GM23338 (cell line): Measurements from ENCODE around the gene UBASH3A. TPM values are rescaled to one million over a fixed set of nuclear protein-coding genes. Genes with fewer than 3 reads are reported as not detected.

ENCODE experiments used
- ATAC-seq: fragments of 200-7000 bp; cut with Tn5 transposase; 3 replicates; pipeline ENCODE4 v1.9.1; 2020
- DNase-seq: peaks from one replicate; pipeline ENCODE4 v3.0.0-alpha.2; 2015; ENCODE audit warnings: low spot score
- H2AFZ ChIP-seq: fragments of 200-600 bp; sonication (generic); 2 replicates; pipeline ENCODE4 v1.8.0; 2016; ENCODE audit warnings: antibody characterized with exemption, mild to moderate bottlenecking, moderate library complexity
- H3F3A ChIP-seq: fragments of 200-600 bp; sonication (generic); replicated peaks from 2 replicates; pipeline ENCODE4 v1.8.0; 2017; ENCODE audit warnings: antibody characterized with exemption, mixed run types, low read depth
- H3K27ac ChIP-seq: fragments of 200-600 bp; sonication (generic); 2 replicates; pipeline ENCODE4 v1.6.1; 2016; ENCODE audit warnings: low read depth
- H3K27me3 ChIP-seq: fragments of 200-600 bp; sonication (generic); 2 replicates; pipeline ENCODE4 v1.8.0; 2016; ENCODE audit warnings: mild to moderate bottlenecking, mixed run types, moderate library complexity; ENCODE audit not compliant: insufficient read depth
- H3K36me3 ChIP-seq: fragments of 200-600 bp; sonication (generic); 2 replicates; pipeline ENCODE4 v1.8.0; 2016; ENCODE audit warnings: mild to moderate bottlenecking; ENCODE audit not compliant: insufficient read depth
- H3K4me1 ChIP-seq: fragments of 200-600 bp; sonication (generic); 2 replicates; pipeline ENCODE4 v1.8.0; 2016; ENCODE audit warnings: mild to moderate bottlenecking, moderate library complexity; ENCODE audit not compliant: insufficient read depth
- H3K4me2 ChIP-seq: fragments of 200-600 bp; sonication (generic); 2 replicates; pipeline ENCODE4 v1.7.1; 2017; ENCODE audit warnings: mixed run types
- H3K4me3 ChIP-seq: fragments of 200-600 bp; sonication (generic); 2 replicates; pipeline ENCODE4 v1.6.1; 2016; ENCODE audit warnings: mixed run types
- H3K79me2 ChIP-seq: fragments of 200-600 bp; sonication (generic); replicated peaks from 2 replicates; pipeline ENCODE4 v1.8.0; 2017; ENCODE audit warnings: mild to moderate bottlenecking; ENCODE audit not compliant: insufficient read depth
- H3K9me2 ChIP-seq: fragments of 200-600 bp; sonication (generic); 2 replicates; pipeline ENCODE4 v1.8.0; 2017; ENCODE audit not compliant: insufficient read depth
- H4K20me1 ChIP-seq: fragments of 200-600 bp; sonication (generic); replicated peaks from 2 replicates; pipeline ENCODE4 v1.8.0; 2017; ENCODE audit warnings: mild to moderate bottlenecking; ENCODE audit not compliant: insufficient read depth
- H3K27ac Mint-ChIP-seq: 2 replicates; pipeline ENCODE4 v1.8.0; 2020; ENCODE audit warnings: inconsistent platforms, mild to moderate bottlenecking, moderate library complexity, mixed read lengths
- H3K27me3 Mint-ChIP-seq: 3 replicates; pipeline ENCODE4 v1.8.0; 2022; ENCODE audit warnings: low read depth, mild to moderate bottlenecking, moderate library complexity, mixed read lengths, inconsistent platforms; ENCODE audit not compliant: insufficient read depth, poor library complexity
- H3K36me3 Mint-ChIP-seq: 3 replicates; pipeline ENCODE4 v1.8.0; 2021; ENCODE audit warnings: low read depth, mild to moderate bottlenecking, inconsistent platforms, moderate library complexity, mixed read lengths
- H3K4me1 Mint-ChIP-seq: 3 replicates; pipeline ENCODE4 v1.8.0; 2020; ENCODE audit warnings: mild to moderate bottlenecking, inconsistent platforms, mixed read lengths
- H3K4me3 Mint-ChIP-seq: 3 replicates; pipeline ENCODE4 v1.8.0; 2021; ENCODE audit warnings: moderate library complexity, mild to moderate bottlenecking, inconsistent platforms, mixed read lengths
- H3K9me3 Mint-ChIP-seq: 3 replicates; pipeline ENCODE4 v1.8.0; 2020; ENCODE audit warnings: moderate library complexity, mild to moderate bottlenecking, inconsistent platforms, mixed read lengths
- EZH2phosphoT487 ChIP-seq: fragments of 200-600 bp; sonication (generic); IDR thresholded peaks from one replicate; pipeline ENCODE4 v1.8.1; 2018; ENCODE audit warnings: antibody characterized with exemption; ENCODE audit not compliant: unreplicated experiment
- JUNB ChIP-seq: IDR thresholded peaks from one replicate; pipeline ENCODE4 v1.6.1; 2016; ENCODE audit warnings: antibody characterized with exemption; ENCODE audit not compliant: unreplicated experiment
- NANOG ChIP-seq: IDR thresholded peaks from 2 replicates; pipeline ENCODE4 v1.6.1; 2016; ENCODE audit warnings: antibody characterized with exemption, borderline replicate concordance
- STAT1 ChIP-seq: IDR thresholded peaks from one replicate; pipeline ENCODE4 v1.6.1; 2016; ENCODE audit warnings: antibody characterized with exemption; ENCODE audit not compliant: unreplicated experiment
- ZNF114 ChIP-seq: fragments of 250-450 bp; sonication (Bioruptor Pico); IDR thresholded peaks from 2 replicates; pipeline ENCODE4 v1.5.0; 2020; ENCODE audit warnings: mild to moderate bottlenecking, moderate library complexity
- polyA plus RNA-seq: library from polyadenylated mRNA; unstranded; fragments of >200 nt; fragmentation: Nextera tagmentation; extraction: Ambion mirVana; gene quantifications from 2 replicates; pipeline ENCODE4 v1.2.1, GENCODE V29; 2016
- total RNA-seq: library from RNA; depleted of rRNA; stranded (reverse); fragments of >200 nt; shearing (Covaris generic); gene quantifications from 2 replicates; pipeline ENCODE4 v1.2.3, GENCODE V29; 2014
- TF ChIP-seq, protein P1 (sequence below): IDR thresholded peaks from one replicate; pipeline ENCODE4 v1.6.1; 2018; ENCODE audit warnings: antibody characterized with exemption; ENCODE audit not compliant: unreplicated experiment
- TF ChIP-seq, protein P2 (sequence below): fragments of 250-450 bp; sonication (Bioruptor Pico); IDR thresholded peaks from 2 replicates; pipeline ENCODE4 v1.5.0; 2020; ENCODE audit warnings: mild to moderate bottlenecking, moderate library complexity

Gene UBASH3A
- total and polyA plus RNA-seq, 2 experiments from 2014 or later, result not detected

DNA sequence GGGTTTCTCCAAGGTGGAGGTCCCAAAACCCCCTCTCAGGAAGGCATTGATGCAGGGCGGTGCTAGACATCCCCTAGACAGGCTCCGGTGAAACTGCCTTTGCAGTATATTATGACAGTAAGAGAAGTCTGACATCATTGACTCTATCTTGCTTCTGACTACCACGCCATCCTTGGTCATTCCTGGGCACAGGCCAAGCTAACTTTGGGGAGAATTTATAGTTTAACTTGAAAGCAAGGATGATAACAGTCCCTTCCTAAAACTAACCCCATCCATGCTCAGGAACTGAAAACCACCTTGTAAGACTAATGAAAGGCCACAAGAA is 62.1 kb downstream of the UBASH3A start:
- no peak overlapping the region for H2AFZ ChIP-seq
- H3K27me3 Mint-ChIP-seq, result peaks cover 7% of the 10 kb centered on the region
- peaks cover under 1% of the 10 kb centered on the region; the same call in 1 of the 3 replicates for H3K9me3 Mint-ChIP-seq
- DNase-seq (no peak), ATAC-seq (no peak)
- H3K27ac Mint-ChIP-seq, result no peak overlapping the region
- H3K36me3 Mint-ChIP-seq, result no peaks in the 10 kb centered on the region; the same call in 2 of the 3 replicates
- no peaks in the 10 kb centered on the region for H3K27me3 ChIP-seq
- peaks cover 25% of the 10 kb centered on the region for H3K4me1 ChIP-seq
- H3K36me3 ChIP-seq, result no peaks in the 10 kb centered on the region
- H3F3A ChIP-seq, result no peaks in the 10 kb centered on the region
- H3K4me3 Mint-ChIP-seq, result no peak overlapping the region
- no peak overlapping the region for H3K4me2 ChIP-seq
- H3K4me1 Mint-ChIP-seq, result peaks cover 52% of the 10 kb centered on the region
- no peak overlapping the region for H3K27ac ChIP-seq
- no peak overlapping the region for H3K4me3 ChIP-seq
- H3K79me2 ChIP-seq, result no peaks in the 10 kb centered on the region
- TF ChIP-seq, protein P1, sequence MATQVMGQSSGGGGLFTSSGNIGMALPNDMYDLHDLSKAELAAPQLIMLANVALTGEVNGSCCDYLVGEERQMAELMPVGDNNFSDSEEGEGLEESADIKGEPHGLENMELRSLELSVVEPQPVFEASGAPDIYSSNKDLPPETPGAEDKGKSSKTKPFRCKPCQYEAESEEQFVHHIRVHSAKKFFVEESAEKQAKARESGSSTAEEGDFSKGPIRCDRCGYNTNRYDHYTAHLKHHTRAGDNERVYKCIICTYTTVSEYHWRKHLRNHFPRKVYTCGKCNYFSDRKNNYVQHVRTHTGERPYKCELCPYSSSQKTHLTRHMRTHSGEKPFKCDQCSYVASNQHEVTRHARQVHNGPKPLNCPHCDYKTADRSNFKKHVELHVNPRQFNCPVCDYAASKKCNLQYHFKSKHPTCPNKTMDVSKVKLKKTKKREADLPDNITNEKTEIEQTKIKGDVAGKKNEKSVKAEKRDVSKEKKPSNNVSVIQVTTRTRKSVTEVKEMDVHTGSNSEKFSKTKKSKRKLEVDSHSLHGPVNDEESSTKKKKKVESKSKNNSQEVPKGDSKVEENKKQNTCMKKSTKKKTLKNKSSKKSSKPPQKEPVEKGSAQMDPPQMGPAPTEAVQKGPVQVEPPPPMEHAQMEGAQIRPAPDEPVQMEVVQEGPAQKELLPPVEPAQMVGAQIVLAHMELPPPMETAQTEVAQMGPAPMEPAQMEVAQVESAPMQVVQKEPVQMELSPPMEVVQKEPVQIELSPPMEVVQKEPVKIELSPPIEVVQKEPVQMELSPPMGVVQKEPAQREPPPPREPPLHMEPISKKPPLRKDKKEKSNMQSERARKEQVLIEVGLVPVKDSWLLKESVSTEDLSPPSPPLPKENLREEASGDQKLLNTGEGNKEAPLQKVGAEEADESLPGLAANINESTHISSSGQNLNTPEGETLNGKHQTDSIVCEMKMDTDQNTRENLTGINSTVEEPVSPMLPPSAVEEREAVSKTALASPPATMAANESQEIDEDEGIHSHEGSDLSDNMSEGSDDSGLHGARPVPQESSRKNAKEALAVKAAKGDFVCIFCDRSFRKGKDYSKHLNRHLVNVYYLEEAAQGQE, result no peak
- TF ChIP-seq NANOG (no peak), STAT1 (no peak), ZNF114 (CRISPR knock-in tag) (no peak), JUNB (no peak), EZH2phosphoT487 (no peak)
- TF ChIP-seq, protein P2, sequence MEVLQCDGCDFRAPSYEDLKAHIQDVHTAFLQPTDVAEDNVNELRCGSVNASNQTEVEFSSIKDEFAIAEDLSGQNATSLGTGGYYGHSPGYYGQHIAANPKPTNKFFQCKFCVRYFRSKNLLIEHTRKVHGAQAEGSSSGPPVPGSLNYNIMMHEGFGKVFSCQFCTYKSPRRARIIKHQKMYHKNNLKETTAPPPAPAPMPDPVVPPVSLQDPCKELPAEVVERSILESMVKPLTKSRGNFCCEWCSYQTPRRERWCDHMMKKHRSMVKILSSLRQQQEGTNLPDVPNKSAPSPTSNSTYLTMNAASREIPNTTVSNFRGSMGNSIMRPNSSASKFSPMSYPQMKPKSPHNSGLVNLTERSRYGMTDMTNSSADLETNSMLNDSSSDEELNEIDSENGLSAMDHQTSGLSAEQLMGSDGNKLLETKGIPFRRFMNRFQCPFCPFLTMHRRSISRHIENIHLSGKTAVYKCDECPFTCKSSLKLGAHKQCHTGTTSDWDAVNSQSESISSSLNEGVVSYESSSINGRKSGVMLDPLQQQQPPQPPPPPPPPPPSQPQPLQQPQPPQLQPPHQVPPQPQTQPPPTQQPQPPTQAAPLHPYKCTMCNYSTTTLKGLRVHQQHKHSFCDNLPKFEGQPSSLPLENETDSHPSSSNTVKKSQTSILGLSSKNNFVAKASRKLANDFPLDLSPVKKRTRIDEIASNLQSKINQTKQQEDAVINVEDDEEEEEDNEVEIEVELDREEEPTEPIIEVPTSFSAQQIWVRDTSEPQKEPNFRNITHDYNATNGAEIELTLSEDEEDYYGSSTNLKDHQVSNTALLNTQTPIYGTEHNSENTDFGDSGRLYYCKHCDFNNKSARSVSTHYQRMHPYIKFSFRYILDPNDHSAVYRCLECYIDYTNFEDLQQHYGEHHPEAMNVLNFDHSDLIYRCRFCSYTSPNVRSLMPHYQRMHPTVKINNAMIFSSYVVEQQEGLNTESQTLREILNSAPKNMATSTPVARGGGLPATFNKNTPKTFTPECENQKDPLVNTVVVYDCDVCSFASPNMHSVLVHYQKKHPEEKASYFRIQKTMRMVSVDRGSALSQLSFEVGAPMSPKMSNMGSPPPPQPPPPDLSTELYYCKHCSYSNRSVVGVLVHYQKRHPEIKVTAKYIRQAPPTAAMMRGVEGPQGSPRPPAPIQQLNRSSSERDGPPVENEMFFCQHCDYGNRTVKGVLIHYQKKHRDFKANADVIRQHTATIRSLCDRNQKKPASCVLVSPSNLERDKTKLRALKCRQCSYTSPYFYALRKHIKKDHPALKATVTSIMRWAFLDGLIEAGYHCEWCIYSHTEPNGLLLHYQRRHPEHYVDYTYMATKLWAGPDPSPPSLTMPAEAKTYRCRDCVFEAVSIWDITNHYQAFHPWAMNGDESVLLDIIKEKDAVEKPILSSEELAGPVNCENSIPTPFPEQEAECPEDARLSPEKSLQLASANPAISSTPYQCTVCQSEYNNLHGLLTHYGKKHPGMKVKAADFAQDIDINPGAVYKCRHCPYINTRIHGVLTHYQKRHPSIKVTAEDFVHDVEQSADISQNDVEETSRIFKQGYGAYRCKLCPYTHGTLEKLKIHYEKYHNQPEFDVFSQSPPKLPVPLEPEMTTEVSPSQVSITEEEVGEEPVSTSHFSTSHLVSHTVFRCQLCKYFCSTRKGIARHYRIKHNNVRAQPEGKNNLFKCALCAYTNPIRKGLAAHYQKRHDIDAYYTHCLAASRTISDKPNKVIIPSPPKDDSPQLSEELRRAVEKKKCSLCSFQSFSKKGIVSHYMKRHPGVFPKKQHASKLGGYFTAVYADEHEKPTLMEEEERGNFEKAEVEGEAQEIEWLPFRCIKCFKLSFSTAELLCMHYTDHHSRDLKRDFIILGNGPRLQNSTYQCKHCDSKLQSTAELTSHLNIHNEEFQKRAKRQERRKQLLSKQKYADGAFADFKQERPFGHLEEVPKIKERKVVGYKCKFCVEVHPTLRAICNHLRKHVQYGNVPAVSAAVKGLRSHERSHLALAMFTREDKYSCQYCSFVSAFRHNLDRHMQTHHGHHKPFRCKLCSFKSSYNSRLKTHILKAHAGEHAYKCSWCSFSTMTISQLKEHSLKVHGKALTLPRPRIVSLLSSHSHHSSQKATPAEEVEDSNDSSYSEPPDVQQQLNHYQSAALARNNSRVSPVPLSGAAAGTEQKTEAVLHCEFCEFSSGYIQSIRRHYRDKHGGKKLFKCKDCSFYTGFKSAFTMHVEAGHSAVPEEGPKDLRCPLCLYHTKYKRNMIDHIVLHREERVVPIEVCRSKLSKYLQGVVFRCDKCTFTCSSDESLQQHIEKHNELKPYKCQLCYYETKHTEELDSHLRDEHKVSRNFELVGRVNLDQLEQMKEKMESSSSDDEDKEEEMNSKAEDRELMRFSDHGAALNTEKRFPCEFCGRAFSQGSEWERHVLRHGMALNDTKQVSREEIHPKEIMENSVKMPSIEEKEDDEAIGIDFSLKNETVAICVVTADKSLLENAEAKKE (CRISPR knock-in tag), result no peak
- H3K9me2 ChIP-seq, result peaks cover 5% of the 10 kb centered on the region; the same call in 1 of the 2 replicates
- no peaks in the 10 kb centered on the region for H4K20me1 ChIP-seq
